Urinary bladder (tissue), 4 donors: ENCODE measurements around the gene EMC8. TPM values are rescaled to one million over a fixed set of nuclear protein-coding genes. Genes with fewer than 3 reads are reported as not detected.
"Not testable (repeated sequence)": the region's sequence is repeated elsewhere in the genome, so short reads cannot be mapped to it uniquely, and the experiment has no call there.

Experiments used
- DNase-seq: peaks from one replicate; pipeline ENCODE4 v3.0.0-alpha.2; 2015; ENCODE audit errors: extremely low spot score
- H3K27ac ChIP-seq: one replicate; pipeline ENCODE4 v1.5.1; 2013; ENCODE audit warnings: low read depth, mild to moderate bottlenecking, moderate library complexity
- H3K36me3 ChIP-seq: one replicate; pipeline ENCODE4 v1.6.1; 2013; ENCODE audit warnings: mild to moderate bottlenecking, moderate library complexity; ENCODE audit not compliant: insufficient read depth
- H3K4me1 ChIP-seq: one replicate; pipeline ENCODE4 v1.6.1; 2013; ENCODE audit warnings: mild to moderate bottlenecking, moderate library complexity; ENCODE audit not compliant: insufficient read depth
- H3K4me3 ChIP-seq: one replicate; pipeline ENCODE4 v1.5.1; 2013; ENCODE audit warnings: low read depth, low read length
- WGBS: extraction: QIAGEN DNeasy Blood & Tissue Kit; methylation state at CpG from one replicate; pipeline ENCODE4 v1.1.7; 2013; 5-methylcytosine and 5-hydroxymethylcytosine counted together
- polyA plus RNA-seq: library from polyadenylated mRNA; stranded (reverse); fragments of 200-250 nt; gene quantifications from one replicate; pipeline ENCODE4 v1.2.3, GENCODE V29; 2013
- total RNA-seq: library from RNA; depleted of rRNA; stranded (reverse); fragments of >200 nt; gene quantifications from one replicate; pipeline ENCODE4 v1.2.3, GENCODE V29; 2014
- donor health status: healthy with polysubstance abuse.
- donor health status: healthy.

The EMC8 gene
- total and polyA plus RNA-seq, 2 donors = 15.0 to 19.0 TPM

DNA sequence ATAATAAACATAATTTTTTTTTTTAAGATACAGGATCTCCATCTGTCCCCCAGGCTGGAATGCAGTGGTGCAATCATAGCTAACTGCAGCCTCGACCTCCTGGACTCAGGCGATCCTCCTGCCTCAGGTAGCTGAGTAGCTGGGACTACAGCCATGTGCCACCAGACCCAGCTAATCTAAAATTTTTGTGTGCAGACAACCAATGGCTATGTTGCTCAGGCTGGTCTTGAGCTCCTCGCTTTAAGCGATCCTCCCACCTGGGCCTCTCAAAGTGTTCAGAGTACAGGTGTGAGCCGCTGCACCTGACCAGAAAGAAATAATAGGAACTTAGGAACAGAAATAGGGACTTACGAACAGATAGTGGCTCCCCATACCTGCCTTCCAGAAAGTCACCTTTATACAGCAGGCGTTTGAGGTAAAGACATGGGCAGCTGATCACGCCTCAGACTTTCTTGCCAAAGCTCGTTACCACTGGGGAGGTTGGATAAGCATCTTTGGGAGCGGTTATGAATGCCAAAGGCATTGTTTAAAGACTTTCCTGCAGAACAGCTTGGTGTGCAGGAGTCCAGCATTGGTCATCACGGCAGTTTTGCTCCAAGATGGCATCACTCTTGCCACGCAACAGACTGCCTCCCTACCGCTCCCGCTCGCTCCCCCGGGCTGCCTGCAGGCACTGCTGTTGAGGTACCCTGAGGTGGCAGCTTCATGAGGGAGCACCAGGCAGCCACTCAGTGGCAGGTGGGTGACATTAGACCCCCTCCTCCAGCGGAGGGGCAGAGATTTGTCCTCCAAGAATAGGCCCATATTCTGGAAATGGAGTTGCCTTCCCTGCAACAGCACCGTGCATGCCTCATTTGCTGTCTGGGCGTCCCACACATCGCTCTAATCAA is 13.7 kb upstream of the EMC8 start:
- no peak for DNase-seq
- H3K4me1 ChIP-seq = no peaks in the 10 kb centered on the region
- WGBS = 87% methylated on average over 20 of the region's 20 CpGs
- H3K27ac ChIP-seq = no peak overlapping the region
- H3K36me3 ChIP-seq = no peaks in the 10 kb centered on the region
- no peak overlapping the region for H3K4me3 ChIP-seq

DNA sequence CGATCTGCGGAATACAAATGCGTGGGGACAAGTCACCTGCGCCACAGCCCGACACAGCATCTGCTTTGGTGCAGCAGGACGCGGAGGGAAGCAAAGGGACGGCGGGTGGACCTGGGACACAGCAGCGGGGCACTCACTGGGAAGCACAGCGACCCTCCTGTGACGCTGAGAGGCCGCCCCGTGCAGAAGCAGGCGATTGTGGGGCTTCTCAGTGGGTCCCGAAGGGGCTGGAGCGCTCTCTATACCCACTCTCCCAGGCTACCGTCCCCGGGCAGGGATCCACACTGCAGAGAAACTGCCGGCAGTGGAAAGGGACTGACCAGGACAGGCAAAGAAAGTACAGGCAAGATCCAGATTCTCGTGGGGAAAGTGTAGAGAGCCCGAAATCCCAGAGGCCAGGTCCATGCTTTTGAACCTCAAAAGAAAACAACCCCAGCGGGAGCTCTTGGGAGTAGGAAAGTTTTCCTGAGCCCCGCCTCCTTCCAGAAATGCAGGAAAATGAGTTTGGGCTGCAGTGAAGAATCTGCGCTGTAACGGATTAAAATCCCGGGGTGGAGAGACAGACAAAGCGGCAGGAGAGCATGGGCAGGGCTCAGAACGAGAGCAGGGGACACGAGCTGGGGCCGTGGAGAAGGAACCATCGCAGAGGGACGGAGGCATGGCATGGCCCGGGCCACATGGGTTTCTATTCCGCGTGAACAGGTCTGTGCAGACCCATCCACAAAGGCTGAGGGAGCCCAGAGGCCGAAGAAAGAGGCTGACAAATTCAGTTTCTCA is 12.9 kb upstream of the EMC8 start:
- Histone ChIP-seq H3K36me3 (no peaks in the 10 kb centered on the region), H3K4me1 (no peaks in the 10 kb centered on the region), H3K4me3 (no peak overlapping the region), H3K27ac (no peak overlapping the region)
- WGBS = 38% methylated on average over 37 of the region's 37 CpGs
- no peak for DNase-seq

- 85% methylated on average over 7 of the region's 7 CpGs for WGBS
- H3K4me1 ChIP-seq = no peaks in the 10 kb centered on the region
- no peak overlapping the region for H3K4me3 ChIP-seq
- peaks cover under 1% of the 10 kb centered on the region for H3K36me3 ChIP-seq
- no peak for DNase-seq
- H3K27ac ChIP-seq = no peak overlapping the region
Measured at GRCh38 chr16:85810742-85811115, 11.4 kb upstream of the EMC8 start.

GRCh38 chr16:85810097-85810741 is 10.9 kb upstream of the EMC8 start:
- no peak overlapping the region for H3K27ac ChIP-seq
- no peak overlapping the region for H3K4me3 ChIP-seq
- WGBS = 87% methylated on average over 13 of the region's 13 CpGs
- H3K4me1 ChIP-seq = no peaks in the 10 kb centered on the region
- peaks cover 1% of the 10 kb centered on the region for H3K36me3 ChIP-seq
- no peak for DNase-seq

- Histone ChIP-seq H3K36me3 (peaks cover 1% of the 10 kb centered on the region), H3K27ac (no peak overlapping the region), H3K4me1 (no peaks in the 10 kb centered on the region), H3K4me3 (no peak overlapping the region)
- WGBS = 76% methylated on average over 10 of the region's 10 CpGs
- no peak for DNase-seq
Measured at GRCh38 chr16:85809645-85810044, 10.3 kb upstream of the EMC8 start.

GRCh38 chr16:85808926-85809325 is 9.6 kb upstream of the EMC8 start:
- H3K4me3 ChIP-seq = no peak overlapping the region
- no peak overlapping the region for H3K27ac ChIP-seq
- H3K36me3 ChIP-seq = peaks cover 1% of the 10 kb centered on the region
- DNase-seq = no peak
- H3K4me1 ChIP-seq = no peaks in the 10 kb centered on the region
- 94% methylated on average over 7 of the region's 7 CpGs for WGBS

DNA sequence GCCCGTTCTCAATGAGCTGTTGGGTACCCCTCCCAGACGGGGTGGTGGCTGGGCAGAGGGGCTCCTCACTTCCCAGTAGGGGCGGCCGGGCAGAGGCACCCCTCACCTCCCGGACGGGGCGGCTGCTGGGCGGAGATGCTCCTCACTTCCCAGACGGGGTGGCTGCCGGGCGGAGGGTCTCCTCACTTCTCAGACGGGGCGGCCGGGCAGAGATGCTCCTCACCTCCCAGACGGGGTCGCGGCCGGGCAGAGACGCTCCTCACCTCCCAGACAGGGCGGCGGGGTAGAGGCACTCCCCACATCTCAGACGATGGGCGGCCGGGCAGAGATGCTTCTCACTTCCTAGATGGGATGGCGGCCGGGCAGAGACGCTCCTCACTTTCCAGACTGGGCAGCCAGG is 8.8 kb upstream of the EMC8 start:
- not testable (repeated sequence) for H3K4me1 ChIP-seq, DNase-seq, H3K27ac ChIP-seq, H3K36me3 ChIP-seq, H3K4me3 ChIP-seq
- 96% methylated on average over 27 of the region's 27 CpGs for WGBS

DNA sequence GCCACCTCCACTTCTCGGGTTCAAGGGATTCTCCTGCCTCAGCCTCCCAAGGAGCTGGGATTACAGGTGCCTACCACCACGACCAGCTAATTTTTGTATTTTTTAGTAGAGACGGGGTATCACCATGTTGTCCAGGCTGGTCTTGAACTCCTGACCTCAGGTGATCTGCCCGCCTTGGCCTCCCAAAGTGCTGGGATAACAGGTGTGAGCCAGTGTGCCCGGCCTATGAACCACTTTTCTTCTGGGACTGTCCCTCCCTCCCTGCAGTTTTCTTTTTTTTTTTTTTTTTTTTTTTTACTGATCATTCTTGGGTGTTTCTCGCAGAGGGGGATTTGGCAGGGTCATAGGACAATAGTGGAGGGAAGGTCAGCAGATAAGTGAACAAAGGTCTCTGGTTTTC is 8.0 kb upstream of the EMC8 start:
- WGBS = 89% methylated on average over 6 of the region's 6 CpGs
- H3K27ac ChIP-seq, H3K36me3 ChIP-seq, H3K4me1 ChIP-seq, DNase-seq, H3K4me3 ChIP-seq: not testable (repeated sequence)

DNA sequence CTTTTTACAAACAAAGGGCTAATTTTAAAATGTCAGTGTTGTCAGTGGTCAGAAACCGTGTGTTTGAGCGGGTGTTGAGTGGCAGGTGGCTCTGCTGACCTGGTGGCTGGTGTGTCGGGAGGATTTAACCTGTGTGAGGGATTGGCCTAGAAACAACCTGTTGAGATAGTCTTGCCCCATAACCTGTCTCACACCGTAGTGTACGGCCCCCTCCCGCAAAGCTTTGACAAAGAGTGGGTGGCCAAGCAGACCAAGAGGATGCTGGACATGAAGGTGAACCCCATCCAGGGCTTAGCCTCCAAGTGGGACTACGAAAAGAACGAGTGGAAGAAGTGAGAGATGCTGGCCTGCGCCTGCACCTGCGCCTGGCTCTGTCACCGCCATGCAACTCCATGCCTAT is 7.2 kb upstream of the EMC8 start:
- no peak for DNase-seq
- Histone ChIP-seq H3K4me3 (no peak overlapping the region), H3K36me3 (peaks cover 1% of the 10 kb centered on the region), H3K27ac (no peak overlapping the region), H3K4me1 (no peaks in the 10 kb centered on the region)
- WGBS = 93% methylated on average over 11 of the region's 11 CpGs

- Histone ChIP-seq H3K4me1 (no peaks in the 10 kb centered on the region), H3K4me3 (no peak overlapping the region), H3K27ac (no peak overlapping the region), H3K36me3 (peaks cover 1% of the 10 kb centered on the region)
- 88% methylated on average over 18 of the region's 18 CpGs for WGBS
- no peak for DNase-seq
Measured at GRCh38 chr16:85805442-85806045, 6.2 kb upstream of the EMC8 start.

- Histone ChIP-seq H3K36me3 (peaks cover 1% of the 10 kb centered on the region), H3K27ac (no peak overlapping the region), H3K4me1 (no peaks in the 10 kb centered on the region), H3K4me3 (no peak overlapping the region)
- no peak for DNase-seq
- 86% methylated on average over 14 of the region's 14 CpGs for whole genome bisulfite sequencing
Measured at GRCh38 chr16:85803570-85803969, 4.2 kb upstream of the EMC8 start.

- peak overlapping the region; percentile 94 for H3K4me3 ChIP-seq
- no peak for DNase-seq
- peak overlapping the region; percentile 84 for H3K27ac ChIP-seq
- WGBS = 14% methylated on average over 9 of the region's 9 CpGs
- no peaks in the 10 kb centered on the region for H3K36me3 ChIP-seq
- no peaks in the 10 kb centered on the region for H3K4me1 ChIP-seq
Measured at GRCh38 chr16:85800321-85800669, 951 bp upstream of the EMC8 start.

DNA sequence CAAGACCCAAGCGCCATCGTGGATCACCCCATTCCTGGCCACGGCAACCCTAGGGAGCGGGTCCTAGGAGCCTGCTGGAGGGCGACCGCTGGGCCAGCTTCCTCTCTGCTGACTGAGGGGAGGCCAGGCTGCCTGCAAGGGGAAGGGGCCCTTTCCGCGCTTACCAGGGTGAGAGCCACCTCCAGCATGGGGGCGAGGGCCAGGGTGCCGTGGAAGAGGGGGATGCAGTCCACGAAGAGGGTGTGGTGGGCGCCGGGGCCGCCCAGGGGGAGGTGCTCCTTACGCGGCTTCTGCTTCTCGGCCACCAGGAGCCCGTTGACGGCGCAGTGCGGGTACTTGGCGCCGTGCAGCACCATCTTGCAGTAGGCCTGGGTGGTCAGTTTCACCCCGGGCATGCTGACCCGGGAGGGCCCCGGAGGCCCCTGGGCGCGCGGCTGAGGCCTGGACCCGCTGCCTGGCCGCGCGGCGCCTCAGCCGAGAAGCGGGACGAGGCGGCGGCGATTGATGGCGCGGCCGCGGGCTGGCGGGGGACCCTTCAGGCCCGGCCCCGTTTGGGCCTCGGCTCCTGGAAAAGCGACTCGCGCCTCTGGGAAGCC is 345 bp downstream of the EMC8 start:
- DNase-seq = no peak

More for the DNA sequence above, 345 bp downstream of the EMC8 start:
- Histone ChIP-seq H3K4me1 (no peaks in the 10 kb centered on the region), H3K36me3 (no peaks in the 10 kb centered on the region), H3K27ac (no peak overlapping the region), H3K4me3 (peak overlapping the region; percentile 94)
- WGBS = under 1% methylated on average over 51 of the region's 51 CpGs
